ENCODE data around the gene PJVK. TPM values are rescaled to one million over a fixed set of nuclear protein-coding genes. Genes with fewer than 3 reads are reported as not detected.
A peak's percentile ranks its signal among the peaks of the same experiment; 100 is the strongest.
"Not testable (repeated sequence)": the region's sequence is repeated elsewhere in the genome, so short reads cannot be mapped to it uniquely, and the experiment has no call there.

Gene PJVK
- total RNA-seq, 4 donors from 2014 or later = 1.4 to 5.8 (median 2.1) TPM

DNA sequence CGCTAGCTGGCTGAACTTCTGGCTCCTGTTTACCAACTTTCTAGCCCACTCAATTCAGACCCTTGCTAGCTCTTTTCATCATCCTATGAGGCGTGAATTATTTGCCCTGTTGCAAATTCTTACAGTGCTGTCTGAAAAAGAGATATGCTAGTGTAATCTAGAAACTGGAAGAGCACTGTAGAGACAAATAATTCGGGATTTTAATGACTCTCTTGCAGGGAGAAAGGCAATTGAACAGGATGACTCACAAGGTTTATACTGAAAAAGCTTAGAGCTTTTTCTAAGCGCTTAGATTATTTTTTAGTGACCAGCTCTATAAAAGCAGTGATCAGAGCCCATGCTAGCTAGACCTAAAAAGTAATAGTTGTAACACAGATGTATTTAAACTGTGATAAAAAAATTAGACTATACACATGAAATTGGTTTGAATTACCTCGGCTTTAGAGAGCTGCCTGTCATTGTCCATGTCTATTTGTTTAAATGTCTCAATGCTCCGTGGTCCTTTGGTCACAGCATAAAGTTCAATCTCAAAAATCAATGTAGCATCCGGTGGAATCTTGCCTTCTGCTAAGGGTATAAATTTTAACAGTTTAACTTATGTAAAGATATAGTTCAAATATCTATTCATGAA is 18.2 kb downstream of the PJVK start:
- no peaks in the 10 kb centered on the region for H3K9me3 ChIP-seq
- no peak for DNase-seq (ENCODE audit: extremely low spot score)
- no peak overlapping the region for H3K4me3 ChIP-seq
- peaks cover 6 to 10% (median 8%) of the 10 kb centered on the region in 4 donors for H3K4me1 ChIP-seq
- intact Hi-C loops (cut with DNase I) = no loop called here
- H3K27ac ChIP-seq (replicated peaks in 1 of 4) = no peak overlapping the region
- H3K36me3 ChIP-seq = peaks cover 0 to 46% (median 13%) of the 10 kb centered on the region in 4 donors
- no peak for TF ChIP-seq EP300 (IDR thresholded peaks at IDR 0.05)
- no peak for TF ChIP-seq POLR2A (IDR thresholded peaks at IDR 0.05; ENCODE audit: low read depth)
- TF ChIP-seq POLR2AphosphoS5 (IDR thresholded peaks at IDR 0.05) = no peak
- TF ChIP-seq, protein P1, sequence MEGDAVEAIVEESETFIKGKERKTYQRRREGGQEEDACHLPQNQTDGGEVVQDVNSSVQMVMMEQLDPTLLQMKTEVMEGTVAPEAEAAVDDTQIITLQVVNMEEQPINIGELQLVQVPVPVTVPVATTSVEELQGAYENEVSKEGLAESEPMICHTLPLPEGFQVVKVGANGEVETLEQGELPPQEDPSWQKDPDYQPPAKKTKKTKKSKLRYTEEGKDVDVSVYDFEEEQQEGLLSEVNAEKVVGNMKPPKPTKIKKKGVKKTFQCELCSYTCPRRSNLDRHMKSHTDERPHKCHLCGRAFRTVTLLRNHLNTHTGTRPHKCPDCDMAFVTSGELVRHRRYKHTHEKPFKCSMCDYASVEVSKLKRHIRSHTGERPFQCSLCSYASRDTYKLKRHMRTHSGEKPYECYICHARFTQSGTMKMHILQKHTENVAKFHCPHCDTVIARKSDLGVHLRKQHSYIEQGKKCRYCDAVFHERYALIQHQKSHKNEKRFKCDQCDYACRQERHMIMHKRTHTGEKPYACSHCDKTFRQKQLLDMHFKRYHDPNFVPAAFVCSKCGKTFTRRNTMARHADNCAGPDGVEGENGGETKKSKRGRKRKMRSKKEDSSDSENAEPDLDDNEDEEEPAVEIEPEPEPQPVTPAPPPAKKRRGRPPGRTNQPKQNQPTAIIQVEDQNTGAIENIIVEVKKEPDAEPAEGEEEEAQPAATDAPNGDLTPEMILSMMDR (IDR thresholded peaks at IDR 0.05) = no peak
- 93% methylated on average over 7 of the region's 7 CpGs for WGBS
- H3K27me3 ChIP-seq = no peaks in the 10 kb centered on the region

DNA sequence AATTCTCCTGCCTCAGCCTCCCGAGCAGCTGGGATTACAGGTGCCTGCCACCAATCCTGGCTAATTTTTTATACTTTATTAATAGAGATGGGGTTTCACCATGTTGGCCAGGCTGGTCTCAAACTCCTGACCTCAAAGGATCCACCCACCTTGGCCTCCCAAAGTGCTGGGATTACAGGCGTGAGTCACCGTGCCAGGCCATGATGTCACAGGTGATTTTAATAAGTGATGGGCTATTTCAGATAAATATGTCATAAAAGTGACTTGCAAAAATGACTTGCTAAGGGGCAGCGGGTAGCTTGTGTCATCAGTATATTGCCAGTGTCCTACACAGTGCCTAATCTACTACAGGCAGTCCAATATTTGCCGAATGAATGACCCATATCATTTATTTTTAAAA is 20.1 kb downstream of the PJVK start:
- peaks cover 6 to 21% (median 10%) of the 10 kb centered on the region in 4 donors for H3K4me1 ChIP-seq
- intact Hi-C loops (cut with DNase I); DNase-seq (ENCODE audit: extremely low spot score); H3K27ac ChIP-seq (replicated peaks in 1 of 4); H3K4me3 ChIP-seq; H3K27me3 ChIP-seq; H3K9me3 ChIP-seq: not testable (repeated sequence)
- 90% methylated on average over 5 of the region's 5 CpGs for WGBS
- peaks cover 0 to 29% (median 6%) of the 10 kb centered on the region in 4 donors for H3K36me3 ChIP-seq

GRCh38 chr2:178473373-178473772 is 22.2 kb downstream of the PJVK start:
- Histone ChIP-seq H3K4me1 (peaks cover 12 to 35% (median 23%) of the 10 kb centered on the region in 4 donors), H3K36me3 (peaks cover 0 to 12% (median 6%) of the 10 kb centered on the region in 4 donors), H3K4me3 (no peak overlapping the region), H3K9me3 (no peaks in the 10 kb centered on the region), H3K27ac (replicated peaks in 1 of 4) (peak overlapping the region in 1 of 4 donors; percentile 1), H3K27me3 (no peaks in the 10 kb centered on the region)
- TF ChIP-seq POLR2A (IDR thresholded peaks at IDR 0.05; ENCODE audit: low read depth) (no peak), EP300 (IDR thresholded peaks at IDR 0.05) (no peak)
- TF ChIP-seq, protein P1 (IDR thresholded peaks at IDR 0.05) = no peak
- intact Hi-C loops (cut with DNase I) = no loop called here
- 98% methylated on average over 2 of the region's 2 CpGs for WGBS
- no peak for DNase-seq (ENCODE audit: extremely low spot score)

DNA sequence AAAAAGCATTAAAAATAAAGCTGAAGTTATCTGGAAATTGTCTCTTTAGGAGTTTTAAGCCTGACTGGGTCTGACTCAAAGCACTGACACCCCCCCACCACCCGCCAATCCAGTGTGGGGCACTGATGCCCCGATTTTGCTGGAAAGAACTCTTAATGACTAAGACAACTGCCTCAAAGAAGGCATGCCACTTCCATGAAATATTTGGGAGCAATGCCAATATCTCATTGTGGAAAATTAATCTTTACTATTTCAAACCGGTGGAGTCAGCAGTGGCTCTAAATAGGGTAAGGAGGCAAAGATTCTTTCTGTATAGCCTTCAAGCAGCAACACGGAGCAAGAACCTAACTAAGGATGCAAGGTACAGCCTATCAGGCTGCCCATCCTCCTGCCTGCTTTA is 22.8 kb downstream of the PJVK start:
- no peaks in the 10 kb centered on the region for H3K27me3 ChIP-seq
- peak overlapping the region in 1 of 4 donors; percentile 1 for H3K27ac ChIP-seq (replicated peaks in 1 of 4)
- DNase-seq (ENCODE audit: extremely low spot score) = no peak
- WGBS = 39% methylated on average over 4 of the region's 4 CpGs
- no peaks in the 10 kb centered on the region for H3K9me3 ChIP-seq
- peaks cover 0 to 6% (median 3%) of the 10 kb centered on the region in 4 donors for H3K36me3 ChIP-seq
- TF ChIP-seq, protein P1 (IDR thresholded peaks at IDR 0.05) = no peak
- no peak for TF ChIP-seq EP300 (IDR thresholded peaks at IDR 0.05)
- no peak for TF ChIP-seq POLR2A (IDR thresholded peaks at IDR 0.05; ENCODE audit: low read depth)
- TF ChIP-seq POLR2AphosphoS5 (IDR thresholded peaks at IDR 0.05) = no peak
- no peak overlapping the region for H3K4me3 ChIP-seq
- intact Hi-C loops (cut with DNase I) = no loop called here
- peaks cover 12 to 38% (median 25%) of the 10 kb centered on the region in 4 donors for H3K4me1 ChIP-seq

DNA sequence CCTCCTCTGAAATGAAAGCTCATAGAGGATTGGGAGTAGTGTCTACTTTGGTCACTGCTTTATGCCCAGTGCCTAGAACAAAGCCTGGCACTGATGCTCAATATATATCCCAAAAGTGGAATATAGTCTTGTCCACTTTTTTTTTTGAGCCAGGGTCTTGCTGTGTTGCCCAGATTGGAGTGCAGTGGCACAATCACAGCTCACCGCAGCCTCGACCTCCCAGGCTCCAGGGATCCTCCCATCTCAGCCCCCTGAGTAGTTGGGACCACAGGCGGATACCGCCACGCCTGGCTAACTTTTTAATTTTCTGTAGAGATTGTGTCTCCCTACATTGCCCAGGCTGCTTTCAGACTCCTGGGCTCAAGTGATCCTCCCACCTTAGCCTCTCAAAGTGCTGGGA is 23.4 kb downstream of the PJVK start:
- DNase-seq (ENCODE audit: extremely low spot score) = no peak
- Histone ChIP-seq H3K27ac (replicated peaks in 1 of 4) (peak overlapping the region in 1 of 4 donors; percentile 1), H3K27me3 (no peaks in the 10 kb centered on the region), H3K4me3 (no peak overlapping the region), H3K9me3 (no peaks in the 10 kb centered on the region), H3K4me1 (peaks cover 18 to 44% (median 30%) of the 10 kb centered on the region in 4 donors), H3K36me3 (peaks cover 0 to under 1% (median 0%) of the 10 kb centered on the region in 4 donors)
- intact Hi-C loops (cut with DNase I) = no loop called here
- WGBS = 96% methylated on average over 5 of the region's 5 CpGs
- TF ChIP-seq POLR2AphosphoS5 (IDR thresholded peaks at IDR 0.05) (no peak), EP300 (IDR thresholded peaks at IDR 0.05) (no peak), POLR2A (IDR thresholded peaks at IDR 0.05; ENCODE audit: low read depth) (no peak)
- TF ChIP-seq, protein P1 (IDR thresholded peaks at IDR 0.05) = no peak
